ENCODE results near the gene GCAT. TPM values are rescaled to one million over a fixed set of nuclear protein-coding genes. Genes with fewer than 3 reads are reported as not detected.
A peak's percentile ranks its signal among the peaks of the same experiment; 100 is the strongest.

Gene GCAT
- total and polyA plus RNA-seq, 11 donors = 25.2 to 83.6 (median 39.7) TPM

DNA sequence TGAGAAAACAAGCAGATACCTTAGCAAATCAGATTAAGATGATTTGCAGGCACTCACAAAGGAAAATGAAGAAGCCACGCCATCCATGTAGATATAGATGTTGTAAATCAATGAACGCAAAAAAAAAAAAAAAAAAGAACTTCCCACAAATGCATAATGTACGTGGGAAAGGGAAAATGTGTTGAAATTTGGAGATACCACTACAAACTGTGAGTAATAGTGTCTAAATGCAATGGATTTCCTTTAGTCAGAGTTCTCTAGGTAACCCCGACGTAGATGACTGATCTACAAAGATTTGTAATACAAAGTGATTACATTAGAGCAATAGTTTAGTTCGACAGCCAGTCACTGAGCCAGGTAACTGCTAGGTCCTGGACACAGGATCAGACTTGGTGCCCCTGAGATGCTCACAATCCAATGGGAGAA lies 37.2 kb downstream of the GCAT start:
- H3K4me1 ChIP-seq = peaks cover 3 to 36% (median 23%) of the 10 kb centered on the region in 12 donors
- peak overlapping the region in 11 of 12 donors; percentile 81 to 96 (median 89) for H3K27ac ChIP-seq
- peak overlapping the region; percentile 64 to 98 (median 83) for H3K4me3 ChIP-seq
- peaks cover 0 to 3% (median under 1%) of the 10 kb centered on the region in 9 donors for H3K36me3 ChIP-seq
- no peak for TF ChIP-seq POLR2A (IDR thresholded peaks at IDR 0.05)
- TF ChIP-seq, protein P1, sequence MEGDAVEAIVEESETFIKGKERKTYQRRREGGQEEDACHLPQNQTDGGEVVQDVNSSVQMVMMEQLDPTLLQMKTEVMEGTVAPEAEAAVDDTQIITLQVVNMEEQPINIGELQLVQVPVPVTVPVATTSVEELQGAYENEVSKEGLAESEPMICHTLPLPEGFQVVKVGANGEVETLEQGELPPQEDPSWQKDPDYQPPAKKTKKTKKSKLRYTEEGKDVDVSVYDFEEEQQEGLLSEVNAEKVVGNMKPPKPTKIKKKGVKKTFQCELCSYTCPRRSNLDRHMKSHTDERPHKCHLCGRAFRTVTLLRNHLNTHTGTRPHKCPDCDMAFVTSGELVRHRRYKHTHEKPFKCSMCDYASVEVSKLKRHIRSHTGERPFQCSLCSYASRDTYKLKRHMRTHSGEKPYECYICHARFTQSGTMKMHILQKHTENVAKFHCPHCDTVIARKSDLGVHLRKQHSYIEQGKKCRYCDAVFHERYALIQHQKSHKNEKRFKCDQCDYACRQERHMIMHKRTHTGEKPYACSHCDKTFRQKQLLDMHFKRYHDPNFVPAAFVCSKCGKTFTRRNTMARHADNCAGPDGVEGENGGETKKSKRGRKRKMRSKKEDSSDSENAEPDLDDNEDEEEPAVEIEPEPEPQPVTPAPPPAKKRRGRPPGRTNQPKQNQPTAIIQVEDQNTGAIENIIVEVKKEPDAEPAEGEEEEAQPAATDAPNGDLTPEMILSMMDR (IDR thresholded peaks at IDR 0.05) = no peak
- 88 to 90% (median 89%) methylated on average over 6 of the region's 6 CpGs for WGBS, 4 donors
- H3K9me3 ChIP-seq = peaks cover 0 to 6% (median 0%) of the 10 kb centered on the region in 12 donors
- intact Hi-C loops (cut with DNase I) = no loop called here
- no peak for DNase-seq
- H3K27me3 ChIP-seq = no peaks in the 10 kb centered on the region
- no peak for ATAC-seq

DNA sequence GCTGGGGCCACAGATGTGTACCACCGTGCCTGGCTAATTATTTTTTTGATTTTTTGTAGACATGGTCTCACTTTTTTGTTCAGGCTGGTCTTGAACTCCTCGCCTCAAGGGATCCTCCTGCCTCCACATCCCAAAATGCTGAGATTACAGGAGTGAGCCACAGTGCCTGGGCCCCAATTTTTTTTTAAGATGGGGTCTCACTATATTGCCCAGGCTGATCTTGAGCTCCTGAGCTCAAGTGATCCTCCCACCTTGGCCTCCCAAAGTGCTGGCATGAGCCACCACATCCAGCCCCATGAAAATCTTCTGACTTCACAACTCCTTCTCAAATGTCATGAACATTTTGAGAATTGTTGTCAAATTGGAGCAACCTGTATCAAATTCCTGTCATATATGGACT lies 38.7 kb downstream of the GCAT start:
- TF ChIP-seq POLR2A (IDR thresholded peaks at IDR 0.05) = no peak
- TF ChIP-seq, protein P1 (IDR thresholded peaks at IDR 0.05) = no peak
- peaks cover 3 to 48% (median 34%) of the 10 kb centered on the region in 12 donors for H3K4me1 ChIP-seq
- 90 to 99% (median 98%) methylated on average over 2 of the region's 2 CpGs for WGBS, 4 donors

DNA sequence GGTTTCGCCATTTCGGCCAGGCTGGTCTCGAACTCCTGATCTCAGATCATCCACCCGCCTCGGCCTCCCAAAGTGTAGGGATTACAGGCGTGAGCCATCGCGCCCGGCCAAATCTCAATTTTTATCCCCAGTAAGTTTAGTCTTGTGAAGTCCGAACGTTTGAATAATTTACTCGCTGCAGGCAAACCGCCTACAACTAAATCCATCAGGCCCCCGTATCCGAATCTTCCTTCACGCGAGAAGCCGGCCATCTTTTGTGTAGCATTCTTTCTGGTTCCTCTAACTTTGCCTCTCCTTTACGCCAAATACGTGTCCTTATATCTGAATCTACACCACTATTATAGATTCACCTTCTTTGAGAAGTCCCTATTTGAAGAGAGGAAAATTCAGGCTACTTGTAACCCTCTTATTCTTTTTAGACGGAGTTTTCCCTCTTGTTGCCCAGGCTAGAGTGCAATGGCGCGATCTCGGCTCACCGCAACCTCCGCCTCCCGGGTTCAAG lies 40.9 kb downstream of the GCAT start:
- no peaks in the 10 kb centered on the region for H3K27me3 ChIP-seq
- peak overlapping the region; percentile 62 to 98 (median 80) for H3K4me3 ChIP-seq
- ATAC-seq (no peak), DNase-seq (no peak)
- 23 to 47% (median 39%) methylated on average over 27 of the region's 27 CpGs for WGBS, 4 donors
- intact Hi-C loops (cut with DNase I) = no loop called here
- peaks cover 0 to 32% (median 27%) of the 10 kb centered on the region in 9 donors for H3K36me3 ChIP-seq
- TF ChIP-seq, protein P1 (IDR thresholded peaks at IDR 0.05) = no peak
- TF ChIP-seq POLR2A (IDR thresholded peaks at IDR 0.05) = no peak
- peaks cover 0 to 36% (median 22%) of the 10 kb centered on the region in 12 donors for H3K4me1 ChIP-seq
- H3K9me3 ChIP-seq = peaks cover 0 to 6% (median 0%) of the 10 kb centered on the region in 12 donors
- H3K27ac ChIP-seq = peak overlapping the region; percentile 63 to 96 (median 84)

More for the DNA sequence above, 38.7 kb downstream of the GCAT start:
- Histone ChIP-seq H3K27me3 (no peaks in the 10 kb centered on the region), H3K27ac (no peak overlapping the region), H3K9me3 (peaks cover 0 to 6% (median 0%) of the 10 kb centered on the region in 12 donors), H3K36me3 (peaks cover 0 to 10% (median 5%) of the 10 kb centered on the region in 9 donors), H3K4me3 (no peak overlapping the region)
- no peak for ATAC-seq
- intact Hi-C loops (cut with DNase I) = no loop called here
- DNase-seq = no peak

DNA sequence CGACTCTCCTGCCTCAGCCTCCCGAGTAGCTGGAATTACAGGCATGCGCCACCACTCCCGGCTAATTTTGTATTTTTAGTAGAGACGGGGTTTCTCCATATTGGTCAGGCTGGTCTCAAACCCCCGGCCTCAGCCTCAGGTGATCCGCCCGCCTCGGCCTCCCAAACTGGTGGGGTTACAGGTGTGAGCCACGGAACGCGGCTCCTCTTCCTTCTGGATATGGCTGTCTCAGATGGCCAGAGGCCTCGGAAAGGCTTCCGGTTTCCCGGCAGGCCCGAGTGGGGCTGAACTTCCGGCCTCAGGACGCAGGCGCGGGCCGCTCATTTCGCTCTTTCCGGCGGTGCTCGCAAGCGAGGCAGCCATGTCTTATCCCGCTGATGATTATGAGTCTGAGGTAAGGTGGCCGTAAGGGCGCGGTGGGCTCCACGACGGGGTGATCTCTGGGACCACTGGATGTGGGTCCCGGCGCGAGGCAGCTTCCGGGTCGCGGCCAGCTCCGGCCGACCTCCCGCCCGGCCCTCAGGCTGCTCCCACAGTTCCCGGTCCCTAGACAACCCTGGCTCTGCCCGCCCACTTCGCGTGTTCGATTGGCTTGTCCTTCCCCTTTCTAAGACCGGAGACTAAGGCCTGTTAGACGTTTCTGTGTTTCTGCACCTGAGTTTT lies 41.5 kb downstream of the GCAT start, which contains the start of gene EIF3L:
EIF3L (plus strand) TSS at position 331 of the 663 bp plus-strand sequence; CDS start at position 362, 31 bp downstream.
- peaks cover 0 to 37% (median 22%) of the 10 kb centered on the region in 12 donors for H3K4me1 ChIP-seq
- H3K4me3 ChIP-seq = peak within 1 kb of the TSS; percentile 62 to 98 (median 80)
- TF ChIP-seq POLR2A (IDR thresholded peaks at IDR 0.05) = peak; percentile 27 to 84
- TF ChIP-seq, protein P1 (IDR thresholded peaks at IDR 0.05) = no peak
- H3K36me3 ChIP-seq = peaks cover 0 to 38% (median 33%) of the 10 kb centered on the region in 9 donors
- peak within 1 kb of the TSS; percentile 63 to 96 (median 84) for H3K27ac ChIP-seq
- no peaks in the 10 kb centered on the region for H3K27me3 ChIP-seq
- intact Hi-C loops (cut with DNase I) = no loop called here
- ATAC-seq (peak; percentile 82 to 92 (median 92)), DNase-seq (peak; percentile 92 to 94 (median 92))
- H3K9me3 ChIP-seq = peaks cover 0 to 6% (median 0%) of the 10 kb centered on the region in 12 donors
- WGBS, 4 donors = 0 to 1% (median 1%) methylated on average over 30 to 49 of the region's 49 CpGs
